Stimulated activated CD4-positive, alpha-beta T cell treated with anti-CD3 and anti-CD28 coated beads, Interleukin-4, amount 100 ng/mL, for 24 hours (primary cell): Measurements from ENCODE around the gene SERPINB12.

Source experiments
- DNase-seq: peaks from one replicate; pipeline ENCODE4 v3.0.0-alpha.2; 2020

The SERPINB12 gene

DNA sequence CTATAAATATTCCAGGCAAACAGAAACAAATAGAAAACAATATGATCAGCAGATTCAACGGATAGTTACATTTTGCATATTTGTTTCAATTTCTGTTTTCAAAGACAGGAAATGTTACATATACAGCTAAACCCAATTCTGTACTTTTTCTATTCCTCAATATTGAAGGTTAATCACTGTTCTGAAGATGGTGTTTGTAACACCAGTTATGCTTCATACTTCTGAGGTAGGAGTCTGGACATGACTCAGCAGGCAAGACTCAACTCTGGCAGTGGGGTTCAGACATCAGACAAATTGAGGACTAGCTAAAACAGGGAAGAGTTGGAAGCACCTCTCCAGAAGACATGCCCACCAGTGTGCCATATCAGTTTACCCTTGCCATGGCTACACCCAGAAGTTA is 61.6 kb downstream of the SERPINB12 start:
- no peak for DNase-seq

DNA sequence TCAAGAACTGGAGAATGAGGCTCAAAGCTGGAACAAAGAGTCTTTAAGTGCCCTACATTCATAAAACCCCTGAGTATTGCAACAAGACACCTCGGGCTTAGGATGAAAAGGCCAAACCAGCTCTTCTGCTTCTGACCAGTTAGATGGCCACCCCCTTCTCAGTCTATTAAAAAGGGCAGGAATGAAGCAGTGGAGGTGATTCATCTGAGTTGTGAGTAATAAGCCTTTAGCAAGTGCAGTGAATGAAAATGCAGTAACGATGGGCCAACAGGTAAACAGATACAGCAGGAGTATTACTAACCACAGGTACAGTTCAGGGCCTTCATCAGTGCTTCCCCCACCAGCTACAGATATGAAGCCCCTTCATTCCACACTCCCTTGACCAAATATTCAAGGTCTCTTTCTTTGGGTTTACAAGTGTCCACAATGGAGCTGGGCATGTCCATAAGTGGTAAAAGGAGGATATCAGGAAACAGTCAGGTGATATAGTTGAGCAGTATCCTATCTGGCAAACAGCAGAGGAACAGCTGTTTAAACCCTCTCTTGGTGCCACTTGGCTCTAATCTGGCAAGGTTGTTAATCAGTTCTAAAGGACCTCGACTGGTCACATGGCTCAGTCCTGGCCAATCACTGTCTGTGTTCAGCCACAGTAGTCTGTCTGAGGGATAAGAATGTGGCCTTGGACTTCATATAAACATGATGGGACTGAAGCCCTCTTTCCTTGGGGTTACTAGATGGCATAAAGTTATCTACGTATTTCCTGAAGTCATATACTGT is 62.8 kb downstream of the SERPINB12 start:
- no peak for DNase-seq

DNA sequence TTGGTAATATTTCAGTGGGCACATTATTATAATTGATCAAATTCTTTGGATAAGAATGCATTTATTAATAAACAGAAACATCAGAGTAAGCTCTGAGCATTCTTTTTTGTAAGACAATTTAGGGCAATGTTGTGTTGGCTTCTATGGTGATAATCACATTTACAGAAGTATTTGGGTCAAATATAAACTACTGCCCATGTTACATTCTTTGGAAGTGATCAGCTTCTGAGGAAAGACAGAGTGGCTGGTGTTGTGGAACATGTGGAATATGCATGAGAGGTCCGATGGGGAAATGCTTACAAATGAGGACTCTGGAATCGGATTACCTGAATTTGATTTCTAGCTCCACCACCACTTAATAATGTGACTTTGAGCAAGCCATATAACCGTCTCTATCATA is 64.4 kb downstream of the SERPINB12 start:
- DNase-seq: no peak

DNA sequence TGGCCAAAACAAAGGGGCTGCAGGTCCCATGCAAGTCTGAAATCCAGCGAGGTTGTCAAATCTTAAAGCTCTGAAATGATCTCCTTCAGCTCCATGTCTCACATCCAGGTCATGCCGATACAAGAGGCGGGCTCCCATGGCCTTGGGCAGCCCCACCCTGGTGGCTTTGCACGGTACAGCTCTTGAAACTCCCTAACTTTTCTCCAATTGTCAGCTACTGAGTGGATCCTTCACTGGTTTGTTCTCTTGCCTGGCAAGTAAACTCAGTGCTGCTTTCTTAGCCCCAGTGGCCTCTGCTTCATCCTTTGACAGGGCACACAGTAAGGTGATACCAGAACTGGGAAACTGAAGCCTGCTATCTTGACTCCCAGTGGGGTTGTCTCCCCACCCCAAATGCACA is 71.3 kb downstream of the SERPINB12 start:
- DNase-seq: no peak

DNA sequence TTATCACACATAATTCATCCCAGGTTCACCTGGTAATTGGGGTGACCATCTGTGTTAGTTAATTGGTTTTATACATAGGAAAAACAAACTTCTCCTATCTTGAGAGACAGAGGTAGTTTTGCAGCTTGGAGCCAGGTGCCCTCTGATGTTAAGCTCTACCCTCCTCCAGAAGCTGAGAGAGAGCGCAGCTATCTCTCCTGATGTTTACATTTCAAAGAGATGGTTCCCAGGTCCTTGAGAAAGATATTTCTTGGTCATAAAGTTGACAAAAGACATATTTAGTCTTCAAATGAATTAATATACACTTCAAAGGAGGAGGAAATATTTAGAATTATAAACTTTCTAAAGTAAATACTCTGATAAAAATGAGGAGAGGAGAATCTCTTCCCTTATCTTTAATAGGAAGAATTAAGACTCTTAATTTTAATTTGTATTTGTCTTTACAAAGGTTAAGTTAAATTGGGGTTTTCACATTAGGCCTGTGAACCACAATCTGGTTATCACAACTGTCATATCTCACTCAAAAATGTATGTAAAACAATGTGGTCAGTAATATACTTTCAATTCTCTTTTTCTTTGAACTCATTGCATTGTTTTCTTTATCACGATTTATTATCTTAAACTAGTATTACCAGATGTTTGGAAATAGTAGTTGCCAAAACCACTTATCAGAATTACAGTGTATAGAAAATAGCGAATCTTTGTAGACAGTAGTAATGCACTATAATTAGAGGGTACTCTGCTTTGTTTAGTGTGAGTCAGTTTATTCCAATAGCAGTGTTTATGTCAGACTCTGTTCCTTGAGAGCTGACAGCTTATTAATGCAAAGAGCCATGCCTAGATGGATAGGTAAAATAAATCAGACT is 75.1 kb downstream of the SERPINB12 start:
- no peak for DNase-seq

DNA sequence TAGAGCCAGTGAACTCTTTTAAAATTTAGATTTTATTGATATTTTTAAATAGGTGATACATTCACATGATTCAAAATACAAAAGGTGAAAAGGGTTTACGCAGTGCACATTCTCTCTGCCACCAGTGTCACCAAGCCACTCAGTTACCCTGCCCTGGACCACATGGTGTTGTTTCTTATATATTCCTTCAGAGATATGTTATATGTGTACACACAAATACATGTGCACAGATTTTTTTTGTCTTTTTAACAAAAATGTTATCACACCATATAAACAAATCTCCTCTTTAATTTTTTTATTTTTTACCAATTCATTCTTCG is 75.7 kb downstream of the SERPINB12 start:
- DNase-seq: no peak
